ENCODE results near the gene RNASEH2B.

DNA sequence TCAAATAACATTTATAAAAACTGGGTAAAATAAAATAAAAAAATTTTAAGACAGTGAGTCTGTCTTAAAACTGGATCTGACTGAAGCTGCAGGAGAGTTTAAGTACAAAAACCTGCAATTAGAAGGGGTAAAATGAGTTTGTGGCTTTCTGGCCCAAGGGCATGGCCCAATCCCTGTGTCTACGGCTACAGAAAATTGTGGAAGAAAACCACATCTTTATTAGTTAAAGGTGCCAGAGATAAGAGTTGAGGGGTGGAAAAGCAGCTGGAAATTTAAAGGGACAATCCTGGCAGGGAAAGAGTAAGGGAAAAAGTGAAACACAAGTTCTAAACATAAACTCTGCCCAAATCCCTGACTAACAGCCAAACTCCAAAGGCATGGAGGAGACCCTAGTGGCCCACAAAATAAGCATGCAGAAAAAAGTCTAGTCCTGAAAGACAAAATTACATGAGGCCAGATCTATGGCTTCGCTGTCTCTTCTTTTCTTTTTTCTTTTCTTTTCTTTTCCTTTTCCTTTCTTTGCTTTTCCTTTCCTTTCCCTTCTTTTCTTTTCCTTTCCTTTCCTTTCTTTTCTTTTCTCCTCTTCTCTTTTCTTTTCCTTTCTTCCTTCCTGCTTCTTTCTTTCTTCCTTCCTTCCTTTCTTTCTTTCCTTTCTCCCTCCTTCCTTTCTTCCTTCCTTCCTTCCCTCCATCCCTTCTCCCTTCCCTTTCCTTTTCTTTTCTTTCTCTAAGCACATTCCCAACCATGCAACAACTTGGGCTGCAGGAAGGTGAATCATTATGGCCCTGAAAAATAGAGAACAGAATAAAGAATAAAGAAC, 42.6 kb upstream of the RNASEH2B start:
- TF ChIP-seq, protein P1, sequence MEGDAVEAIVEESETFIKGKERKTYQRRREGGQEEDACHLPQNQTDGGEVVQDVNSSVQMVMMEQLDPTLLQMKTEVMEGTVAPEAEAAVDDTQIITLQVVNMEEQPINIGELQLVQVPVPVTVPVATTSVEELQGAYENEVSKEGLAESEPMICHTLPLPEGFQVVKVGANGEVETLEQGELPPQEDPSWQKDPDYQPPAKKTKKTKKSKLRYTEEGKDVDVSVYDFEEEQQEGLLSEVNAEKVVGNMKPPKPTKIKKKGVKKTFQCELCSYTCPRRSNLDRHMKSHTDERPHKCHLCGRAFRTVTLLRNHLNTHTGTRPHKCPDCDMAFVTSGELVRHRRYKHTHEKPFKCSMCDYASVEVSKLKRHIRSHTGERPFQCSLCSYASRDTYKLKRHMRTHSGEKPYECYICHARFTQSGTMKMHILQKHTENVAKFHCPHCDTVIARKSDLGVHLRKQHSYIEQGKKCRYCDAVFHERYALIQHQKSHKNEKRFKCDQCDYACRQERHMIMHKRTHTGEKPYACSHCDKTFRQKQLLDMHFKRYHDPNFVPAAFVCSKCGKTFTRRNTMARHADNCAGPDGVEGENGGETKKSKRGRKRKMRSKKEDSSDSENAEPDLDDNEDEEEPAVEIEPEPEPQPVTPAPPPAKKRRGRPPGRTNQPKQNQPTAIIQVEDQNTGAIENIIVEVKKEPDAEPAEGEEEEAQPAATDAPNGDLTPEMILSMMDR (IDR thresholded peaks at IDR 0.05) = no peak
- no peak for TF ChIP-seq EZH2 (IDR thresholded peaks at IDR 0.05; ENCODE audit: borderline replicate concordance, insufficient read depth, low read depth, low read length, poor library complexity, severe bottlenecking)
